Effector memory CD4-positive, alpha-beta T cell (primary cell): Measurements from ENCODE around the gene MACROD2.

ENCODE experiments used
- DNase-seq, 3 donors: peaks; one replicate each; pipeline ENCODE4 v3.0.0-alpha.2; 2020
- H3K27ac ChIP-seq: 2 replicates; pipeline ENCODE4 v1.7.0; 2013; ENCODE audit warnings: mild to moderate bottlenecking, low read length, moderate library complexity; ENCODE audit not compliant: insufficient read depth, poor library complexity, severe bottlenecking
- H3K27me3 ChIP-seq: replicated peaks from 2 replicates; pipeline ENCODE4 v1.7.0; 2013; ENCODE audit warnings: mild to moderate bottlenecking, low read length; ENCODE audit not compliant: insufficient read depth, control insufficient read depth, poor library complexity, severe bottlenecking
- H3K36me3 ChIP-seq: 2 replicates; pipeline ENCODE4 v1.7.0; 2013; ENCODE audit warnings: mild to moderate bottlenecking, low read length, moderate library complexity; ENCODE audit not compliant: control insufficient read depth, insufficient read depth
- H3K4me1 ChIP-seq: 2 replicates; pipeline ENCODE4 v1.7.0; 2013; ENCODE audit warnings: low read length, mild to moderate bottlenecking; ENCODE audit not compliant: control insufficient read depth, insufficient read depth, poor library complexity, severe bottlenecking
- H3K4me3 ChIP-seq: 2 replicates; pipeline ENCODE4 v1.7.0; 2013; ENCODE audit warnings: low read length, low read depth, mild to moderate bottlenecking; ENCODE audit not compliant: insufficient read depth, poor library complexity, severe bottlenecking
- H3K9me3 ChIP-seq: 2 replicates; pipeline ENCODE4 v1.7.0; 2013; ENCODE audit warnings: mild to moderate bottlenecking, low read length, moderate library complexity; ENCODE audit not compliant: control insufficient read depth

MACROD2 gene

DNA sequence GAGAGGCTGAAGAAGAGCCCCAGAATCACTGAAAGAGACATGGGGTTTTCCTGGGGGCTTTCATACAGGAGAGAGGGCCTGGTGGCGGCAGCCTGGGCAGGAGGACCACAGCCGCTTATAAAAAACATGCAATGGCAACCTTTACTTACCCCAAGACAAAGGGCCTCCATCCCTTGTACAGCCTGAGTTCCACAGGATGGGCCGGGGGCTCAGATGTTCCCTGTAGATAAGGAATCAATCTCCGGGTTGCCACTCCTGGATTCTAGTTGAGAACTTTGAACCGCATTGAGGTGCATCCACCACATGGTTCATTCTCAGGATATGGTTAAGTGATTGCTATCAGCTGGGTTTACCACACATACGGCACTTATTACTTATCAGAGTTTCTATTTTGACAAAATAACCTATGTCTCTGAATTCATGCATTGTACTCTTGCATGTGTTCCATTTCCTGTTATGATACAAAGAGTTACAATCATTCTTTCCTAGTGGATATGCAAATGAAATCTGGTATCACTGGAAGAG lies 1900.3 kb downstream of the MACROD2 start:
- H3K4me1 ChIP-seq: no peaks in the 10 kb centered on the region
- no peak overlapping the region for H3K27ac ChIP-seq
- DNase-seq: no peak
- H3K36me3 ChIP-seq: no peaks in the 10 kb centered on the region
- H3K9me3 ChIP-seq: no peaks in the 10 kb centered on the region
- H3K27me3 ChIP-seq: no peaks in the 10 kb centered on the region
- no peak overlapping the region for H3K4me3 ChIP-seq

- DNase-seq: no peak
- Histone ChIP-seq H3K4me1 (no peaks in the 10 kb centered on the region), H3K9me3 (no peaks in the 10 kb centered on the region), H3K4me3 (no peak overlapping the region), H3K27ac (no peak overlapping the region), H3K27me3 (no peaks in the 10 kb centered on the region), H3K36me3 (no peaks in the 10 kb centered on the region)
Observed at GRCh38 chr20:15899967-15900366, 1904.7 kb downstream of the MACROD2 start.

GRCh38 chr20:15900443-15900842 lies 1905.1 kb downstream of the MACROD2 start:
- no peak overlapping the region for H3K4me3 ChIP-seq
- H3K9me3 ChIP-seq: no peaks in the 10 kb centered on the region
- no peak for DNase-seq
- H3K36me3 ChIP-seq: no peaks in the 10 kb centered on the region
- H3K27me3 ChIP-seq: no peaks in the 10 kb centered on the region
- no peak overlapping the region for H3K27ac ChIP-seq
- no peaks in the 10 kb centered on the region for H3K4me1 ChIP-seq

GRCh38 chr20:15902493-15902892 lies 1907.2 kb downstream of the MACROD2 start:
- H3K36me3 ChIP-seq: no peaks in the 10 kb centered on the region
- H3K4me1 ChIP-seq: no peaks in the 10 kb centered on the region
- no peak for DNase-seq

DNA sequence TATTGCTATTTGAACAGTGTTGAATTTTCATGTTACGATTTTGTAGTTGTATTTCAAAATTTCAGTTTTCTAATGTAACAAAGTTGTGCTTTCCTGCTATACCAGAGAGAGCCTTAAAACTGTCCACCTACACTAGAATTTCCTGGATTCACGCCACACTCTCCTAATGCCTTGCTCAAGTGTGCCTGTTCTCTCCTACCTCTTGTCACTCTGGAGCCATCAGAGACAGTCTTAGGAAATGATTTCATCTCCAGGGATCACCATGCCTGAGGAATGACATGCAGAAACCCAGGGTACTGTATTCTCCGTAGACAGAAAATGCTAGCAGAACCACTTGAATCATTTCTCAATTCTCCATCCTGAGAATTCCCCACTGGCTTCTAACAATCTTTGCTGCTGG lies 1910.3 kb downstream of the MACROD2 start:
- no peaks in the 10 kb centered on the region for H3K36me3 ChIP-seq
- H3K9me3 ChIP-seq: no peaks in the 10 kb centered on the region
- no peak for DNase-seq
- no peaks in the 10 kb centered on the region for H3K4me1 ChIP-seq
- no peak overlapping the region for H3K4me3 ChIP-seq
- H3K27me3 ChIP-seq: no peaks in the 10 kb centered on the region
- no peak overlapping the region for H3K27ac ChIP-seq

More at GRCh38 chr20:15902493-15902892, 1907.2 kb downstream of the MACROD2 start:
- no peak overlapping the region for H3K4me3 ChIP-seq
- no peak overlapping the region for H3K27ac ChIP-seq
- H3K27me3 ChIP-seq: no peaks in the 10 kb centered on the region
- no peaks in the 10 kb centered on the region for H3K9me3 ChIP-seq

GRCh38 chr20:15909995-15910394 lies 1914.7 kb downstream of the MACROD2 start:
- Histone ChIP-seq H3K36me3 (no peaks in the 10 kb centered on the region), H3K27ac (no peak overlapping the region), H3K27me3 (no peaks in the 10 kb centered on the region), H3K4me3 (no peak overlapping the region), H3K4me1 (no peaks in the 10 kb centered on the region), H3K9me3 (no peaks in the 10 kb centered on the region)
- DNase-seq: no peak

GRCh38 chr20:15911581-15911980 lies 1916.3 kb downstream of the MACROD2 start:
- Histone ChIP-seq H3K4me3 (no peak overlapping the region), H3K27ac (no peak overlapping the region), H3K9me3 (no peaks in the 10 kb centered on the region), H3K4me1 (no peaks in the 10 kb centered on the region), H3K36me3 (no peaks in the 10 kb centered on the region), H3K27me3 (no peaks in the 10 kb centered on the region)
- DNase-seq: no peak

- Histone ChIP-seq H3K4me1 (no peaks in the 10 kb centered on the region), H3K36me3 (no peaks in the 10 kb centered on the region), H3K4me3 (no peak overlapping the region), H3K9me3 (no peaks in the 10 kb centered on the region), H3K27me3 (no peaks in the 10 kb centered on the region), H3K27ac (no peak overlapping the region)
- DNase-seq: no peak
Observed at GRCh38 chr20:15913391-15914025, 1918.2 kb downstream of the MACROD2 start.

- Histone ChIP-seq H3K4me3 (no peak overlapping the region), H3K9me3 (no peaks in the 10 kb centered on the region), H3K27me3 (no peaks in the 10 kb centered on the region), H3K4me1 (no peaks in the 10 kb centered on the region), H3K36me3 (no peaks in the 10 kb centered on the region), H3K27ac (no peak overlapping the region)
- DNase-seq: no peak
Observed at GRCh38 chr20:15916623-15917022, 1921.3 kb downstream of the MACROD2 start.

DNA sequence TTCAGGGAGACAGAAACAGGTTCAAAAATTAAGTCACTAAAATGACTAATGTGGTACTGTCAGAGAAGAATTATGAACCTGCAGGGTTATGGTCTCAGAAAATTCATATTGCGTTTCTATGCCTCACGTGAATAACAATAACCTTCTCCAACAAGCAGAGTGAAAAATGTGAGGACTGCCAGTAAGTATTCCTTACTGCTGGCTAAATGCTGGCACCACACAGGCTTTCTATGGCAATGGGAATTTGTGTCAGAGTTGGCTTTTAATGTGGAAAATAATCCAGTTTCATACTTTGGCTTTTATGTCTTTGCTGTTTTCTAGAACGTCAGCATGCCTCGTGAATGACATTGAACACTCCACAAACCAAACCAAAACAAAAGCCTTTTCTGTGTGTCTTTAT lies 1922.0 kb downstream of the MACROD2 start:
- Histone ChIP-seq H3K4me1 (no peaks in the 10 kb centered on the region), H3K27me3 (no peaks in the 10 kb centered on the region), H3K9me3 (no peaks in the 10 kb centered on the region), H3K36me3 (no peaks in the 10 kb centered on the region), H3K4me3 (no peak overlapping the region), H3K27ac (no peak overlapping the region)
- no peak for DNase-seq
